HL-60 (cell line): ENCODE results near the gene GRB7.

Experiments used
- CTCF ChIP-seq: IDR thresholded peaks from one replicate; pipeline ENCODE4 v1.5.1; 2011; ENCODE audit warnings: low read length, control low read depth, inconsistent platforms; ENCODE audit not compliant: insufficient read depth
- GABPA ChIP-seq: IDR thresholded peaks from 2 replicates; pipeline ENCODE4 v1.6.1; 2012; ENCODE audit warnings: low read depth
- POLR2AphosphoS5 ChIP-seq: IDR thresholded peaks from 2 replicates; pipeline ENCODE4 v1.6.1; 2012; ENCODE audit warnings: low read depth
- REST ChIP-seq: IDR thresholded peaks from 2 replicates; pipeline ENCODE4 v1.6.1; 2012; ENCODE audit warnings: low read depth; ENCODE audit not compliant: insufficient replicate concordance

GRCh38 chr17:39699818-39700147, 38.0 kb upstream of the GRB7 start, which contains the start of gene ERBB2:
- TF ChIP-seq CTCF: no peak
- no peak for TF ChIP-seq REST
- no peak for TF ChIP-seq POLR2AphosphoS5
- no peak for TF ChIP-seq GABPA
